NCI-H345 (cell line): ENCODE results near the gene PACSIN1.

Experiments
- DNase-seq: peaks from one replicate; lab custom pipeline; 2025; lab: John Stamatoyannopoulos, UW

Gene PACSIN1

GRCh38 chr6:34528996-34529664, 63.3 kb downstream of the PACSIN1 start:
- DNase-seq = no peak

- peak; percentile 39 for DNase-seq
These were observed 63.9 kb downstream of the PACSIN1 start for GRCh38 chr6:34529665-34530327.

- no peak for DNase-seq
These were observed 65.0 kb downstream of the PACSIN1 start for GRCh38 chr6:34530753-34531365.

GRCh38 chr6:34531580-34532201, 65.8 kb downstream of the PACSIN1 start:
- no peak for DNase-seq

- DNase-seq = no peak
These were observed 66.4 kb downstream of the PACSIN1 start for GRCh38 chr6:34532230-34532629.

- no peak for DNase-seq
These were observed 68.3 kb downstream of the PACSIN1 start for GRCh38 chr6:34534146-34534545.

- DNase-seq = no peak
These were observed 68.8 kb downstream of the PACSIN1 start for GRCh38 chr6:34534656-34535055.

- DNase-seq = no peak
These were observed 69.3 kb downstream of the PACSIN1 start for GRCh38 chr6:34535199-34535598.

- no peak for DNase-seq
These were observed 69.8 kb downstream of the PACSIN1 start for GRCh38 chr6:34535646-34536045.

- DNase-seq = peak; percentile 70
These were observed 70.5 kb downstream of the PACSIN1 start for GRCh38 chr6:34536251-34536958.

- DNase-seq = no peak
These were observed 71.3 kb downstream of the PACSIN1 start for GRCh38 chr6:34536959-34537848.

GRCh38 chr6:34537922-34538550, 72.2 kb downstream of the PACSIN1 start:
- DNase-seq = no peak

- peak; percentile 18 for DNase-seq
These were observed 72.7 kb downstream of the PACSIN1 start for GRCh38 chr6:34538581-34538980.

- no peak for DNase-seq
These were observed 73.3 kb downstream of the PACSIN1 start for GRCh38 chr6:34539181-34539580.

- DNase-seq = no peak
These were observed 74.3 kb downstream of the PACSIN1 start for GRCh38 chr6:34540222-34540621.

- DNase-seq = no peak
These were observed 75.0 kb downstream of the PACSIN1 start for GRCh38 chr6:34540841-34541240.

GRCh38 chr6:34543421-34543820, 77.5 kb downstream of the PACSIN1 start:
- no peak for DNase-seq

- no peak for DNase-seq
These were observed 78.3 kb downstream of the PACSIN1 start for GRCh38 chr6:34544052-34544604.

GRCh38 chr6:34544776-34545471, 79.0 kb downstream of the PACSIN1 start:
- no peak for DNase-seq
